Osteoblast (primary cell): ENCODE results near the gene MAP3K2. TPM values are rescaled to one million over a fixed set of nuclear protein-coding genes. Genes with fewer than 3 reads are reported as not detected.

Experiments used
- DNase-seq: peaks from one replicate; pipeline ENCODE4 v3.0.0; 2011; ENCODE audit warnings: low spot score, mixed read lengths; ENCODE audit not compliant: insufficient read length; ENCODE audit errors: missing footprints
- H2AFZ ChIP-seq: 2 replicates; pipeline ENCODE4 v1.6.0; 2011; ENCODE audit warnings: mild to moderate bottlenecking, low read length
- H3K27ac ChIP-seq: 2 replicates; pipeline ENCODE4 v1.5.1; 2011; ENCODE audit warnings: mild to moderate bottlenecking, low read depth, low read length, moderate library complexity
- H3K27me3 ChIP-seq: 2 replicates; pipeline ENCODE4 v1.6.0; 2012; ENCODE audit warnings: mild to moderate bottlenecking, control low read depth, inconsistent platforms, low read length, moderate library complexity; ENCODE audit not compliant: insufficient read depth
- H3K36me3 ChIP-seq: 2 replicates; pipeline ENCODE4 v1.5.1; 2011; ENCODE audit warnings: mild to moderate bottlenecking, low read length, control low read depth, moderate library complexity; ENCODE audit not compliant: insufficient read depth
- H3K4me1 ChIP-seq: 2 replicates; pipeline ENCODE4 v1.5.1; 2011; ENCODE audit warnings: mild to moderate bottlenecking, low read length, control low read depth, moderate library complexity; ENCODE audit not compliant: insufficient read depth
- H3K4me2 ChIP-seq: 2 replicates; pipeline ENCODE4 v1.6.0; 2011; ENCODE audit warnings: mild to moderate bottlenecking, low read length; ENCODE audit not compliant: insufficient read depth
- H3K4me3 ChIP-seq: fragments of 200-600 bp; sonication (generic); 3 replicates; pipeline ENCODE4 v1.5.1; 2012; ENCODE audit warnings: mild to moderate bottlenecking, low read length, inconsistent platforms; ENCODE audit not compliant: insufficient read depth
- H3K79me2 ChIP-seq: 2 replicates; pipeline ENCODE4 v1.6.0; 2012; ENCODE audit warnings: mild to moderate bottlenecking, low read length, control low read depth, inconsistent platforms; ENCODE audit not compliant: insufficient read depth
- H3K9me3 ChIP-seq: 2 replicates; pipeline ENCODE4 v1.5.1; 2011; ENCODE audit warnings: low read depth, low read length, control low read depth
- H4K20me1 ChIP-seq: 2 replicates; pipeline ENCODE4 v1.6.0; 2012; ENCODE audit warnings: mild to moderate bottlenecking, low read length, control low read depth; ENCODE audit not compliant: insufficient read depth
- total RNA-seq: library from RNA; depleted of rRNA; stranded (reverse); fragments of >200 nt; gene quantifications from 2 replicates; pipeline ENCODE4 v1.2.3, GENCODE V29; 2012
- TF ChIP-seq, protein P1 (sequence below): IDR thresholded peaks from 2 replicates; pipeline ENCODE4 v1.5.1; 2011; ENCODE audit warnings: mild to moderate bottlenecking, low read depth, low read length, moderate library complexity; ENCODE audit errors: extremely low read depth

The MAP3K2 gene
- total RNA-seq, 1 donor: 64.1 TPM

DNA sequence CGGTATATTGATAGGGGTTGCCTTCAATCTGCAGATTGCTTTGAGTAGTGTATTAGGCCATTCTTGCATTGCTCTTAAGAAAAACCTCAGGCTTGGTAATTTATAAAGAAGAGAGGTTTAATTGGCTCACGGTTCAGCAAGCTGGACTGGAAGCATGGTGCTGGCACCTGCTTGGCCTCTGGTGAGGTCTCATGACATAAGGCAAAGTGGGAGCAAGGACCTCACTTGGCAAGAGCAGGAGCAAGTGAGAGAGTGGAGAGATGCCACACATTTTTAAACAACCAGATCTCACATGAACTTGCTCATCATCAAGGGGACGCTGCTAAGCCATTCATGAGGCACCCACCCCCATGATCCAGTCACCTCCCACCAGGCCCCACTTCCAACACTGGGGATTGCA, 4.9 kb downstream of the MAP3K2 start:
- H4K20me1 ChIP-seq: peaks cover 50% of the 10 kb centered on the region
- no peak overlapping the region for H2AFZ ChIP-seq
- H3K27ac ChIP-seq: no peak overlapping the region
- DNase-seq: no peak
- peaks cover 92% of the 10 kb centered on the region for H3K79me2 ChIP-seq
- no peaks in the 10 kb centered on the region for H3K36me3 ChIP-seq
- TF ChIP-seq, protein P1, sequence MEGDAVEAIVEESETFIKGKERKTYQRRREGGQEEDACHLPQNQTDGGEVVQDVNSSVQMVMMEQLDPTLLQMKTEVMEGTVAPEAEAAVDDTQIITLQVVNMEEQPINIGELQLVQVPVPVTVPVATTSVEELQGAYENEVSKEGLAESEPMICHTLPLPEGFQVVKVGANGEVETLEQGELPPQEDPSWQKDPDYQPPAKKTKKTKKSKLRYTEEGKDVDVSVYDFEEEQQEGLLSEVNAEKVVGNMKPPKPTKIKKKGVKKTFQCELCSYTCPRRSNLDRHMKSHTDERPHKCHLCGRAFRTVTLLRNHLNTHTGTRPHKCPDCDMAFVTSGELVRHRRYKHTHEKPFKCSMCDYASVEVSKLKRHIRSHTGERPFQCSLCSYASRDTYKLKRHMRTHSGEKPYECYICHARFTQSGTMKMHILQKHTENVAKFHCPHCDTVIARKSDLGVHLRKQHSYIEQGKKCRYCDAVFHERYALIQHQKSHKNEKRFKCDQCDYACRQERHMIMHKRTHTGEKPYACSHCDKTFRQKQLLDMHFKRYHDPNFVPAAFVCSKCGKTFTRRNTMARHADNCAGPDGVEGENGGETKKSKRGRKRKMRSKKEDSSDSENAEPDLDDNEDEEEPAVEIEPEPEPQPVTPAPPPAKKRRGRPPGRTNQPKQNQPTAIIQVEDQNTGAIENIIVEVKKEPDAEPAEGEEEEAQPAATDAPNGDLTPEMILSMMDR: no peak
- H3K4me2 ChIP-seq: no peak overlapping the region
- peaks cover 12% of the 10 kb centered on the region for H3K4me1 ChIP-seq
- H3K27me3 ChIP-seq: no peaks in the 10 kb centered on the region
- H3K4me3 ChIP-seq: no peak overlapping the region
- no peaks in the 10 kb centered on the region for H3K9me3 ChIP-seq

DNA sequence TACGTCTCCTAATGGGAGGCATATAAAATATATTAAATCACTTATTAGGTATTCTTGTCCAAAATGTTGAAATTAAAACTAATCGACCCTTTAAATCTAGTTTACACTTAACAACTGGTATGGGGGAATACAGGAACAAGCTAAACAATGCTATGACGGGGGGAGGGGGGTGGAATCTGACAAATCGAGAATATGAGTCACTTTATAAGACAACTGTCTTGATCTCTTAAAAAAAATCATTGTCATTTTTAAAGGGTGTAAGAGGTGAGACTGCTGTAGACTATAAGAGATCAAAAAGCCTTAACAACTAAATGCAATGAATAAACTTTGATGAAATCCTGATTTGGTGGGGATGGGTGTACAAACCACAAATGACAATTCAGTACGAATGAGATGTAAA, 6.0 kb downstream of the MAP3K2 start:
- Histone ChIP-seq H3K4me1 (peaks cover 17% of the 10 kb centered on the region), H3K27me3 (no peaks in the 10 kb centered on the region), H2AFZ (no peak overlapping the region), H3K4me2 (no peak overlapping the region), H3K27ac (no peak overlapping the region), H3K36me3 (no peaks in the 10 kb centered on the region), H4K20me1 (peaks cover 54% of the 10 kb centered on the region), H3K79me2 (peaks cover 94% of the 10 kb centered on the region), H3K4me3 (no peak overlapping the region), H3K9me3 (no peaks in the 10 kb centered on the region)
- DNase-seq: no peak
- TF ChIP-seq, protein P1: no peak

DNA sequence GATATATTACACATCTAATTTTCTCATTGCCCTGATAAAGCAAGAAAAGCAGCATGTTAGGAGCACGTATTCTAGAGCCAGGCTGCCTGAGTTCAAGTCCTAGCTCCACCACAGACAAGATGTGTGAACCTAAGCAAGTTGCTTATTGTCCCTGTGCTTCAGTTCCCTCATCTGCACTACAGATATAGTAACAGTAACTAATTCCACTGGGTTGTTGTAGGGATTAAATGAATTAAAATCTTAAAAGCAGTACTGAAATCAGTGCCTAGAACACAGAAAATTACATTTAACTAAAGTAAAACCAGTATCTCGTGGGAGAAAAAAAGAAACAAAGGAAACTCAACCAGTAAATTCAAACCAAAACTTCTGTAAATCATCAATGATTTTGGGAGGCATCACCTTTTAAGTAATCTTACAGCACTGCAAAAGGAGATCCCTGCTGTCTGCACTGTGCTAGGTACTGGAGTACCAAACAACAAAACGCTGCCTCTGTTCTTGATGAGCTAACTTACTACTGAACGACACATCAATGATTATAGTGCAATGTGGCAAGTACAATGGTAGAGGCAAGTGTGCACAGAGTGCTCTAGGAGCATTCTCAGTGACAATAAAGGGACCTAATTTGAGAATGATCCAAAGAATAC, 7.9 kb downstream of the MAP3K2 start:
- H3K9me3 ChIP-seq: no peaks in the 10 kb centered on the region
- TF ChIP-seq, protein P1: no peak
- H3K79me2 ChIP-seq: peaks cover 93% of the 10 kb centered on the region
- H3K4me1 ChIP-seq: peaks cover 7% of the 10 kb centered on the region
- DNase-seq: no peak
- H2AFZ ChIP-seq: no peak overlapping the region
- peaks cover 56% of the 10 kb centered on the region for H4K20me1 ChIP-seq
- no peak overlapping the region for H3K4me3 ChIP-seq
- H3K27me3 ChIP-seq: no peaks in the 10 kb centered on the region
- no peak overlapping the region for H3K4me2 ChIP-seq
- H3K27ac ChIP-seq: no peak overlapping the region
- H3K36me3 ChIP-seq: no peaks in the 10 kb centered on the region

DNA sequence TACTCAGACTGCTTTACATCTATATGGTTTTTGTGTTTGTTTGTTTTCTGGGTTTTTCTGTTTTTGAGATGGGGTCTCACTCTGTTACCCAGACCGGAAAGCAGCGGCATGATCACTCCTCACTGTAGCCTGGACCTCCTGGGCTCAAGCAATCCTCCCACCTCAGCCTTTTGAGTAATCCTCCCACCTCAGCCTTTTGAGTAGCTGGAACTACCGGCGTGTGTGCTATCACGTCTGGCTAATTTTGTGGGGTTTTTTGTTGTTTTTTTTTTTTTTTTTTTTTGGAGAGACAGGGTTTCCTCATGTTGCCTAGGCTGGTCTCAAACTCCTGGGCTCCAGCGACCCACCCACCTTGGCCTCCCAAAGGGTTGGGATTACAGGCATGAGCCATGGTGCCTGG, 9.1 kb downstream of the MAP3K2 start:
- DNase-seq: no peak
- TF ChIP-seq, protein P1: no peak
- no peak overlapping the region for H2AFZ ChIP-seq
- no peak overlapping the region for H3K4me3 ChIP-seq
- H4K20me1 ChIP-seq: peaks cover 61% of the 10 kb centered on the region
- peaks cover 94% of the 10 kb centered on the region for H3K79me2 ChIP-seq
- no peaks in the 10 kb centered on the region for H3K36me3 ChIP-seq
- no peak overlapping the region for H3K27ac ChIP-seq
- no peak overlapping the region for H3K4me2 ChIP-seq
- no peaks in the 10 kb centered on the region for H3K27me3 ChIP-seq
- no peaks in the 10 kb centered on the region for H3K9me3 ChIP-seq
- peaks cover 7% of the 10 kb centered on the region for H3K4me1 ChIP-seq
